ENCODE data around the gene OXA1L. TPM values are rescaled to one million over a fixed set of nuclear protein-coding genes. Genes with fewer than 3 reads are reported as not detected.

The OXA1L gene
- total RNA-seq, 4 donors from 2014 or later, result 63.5 to 74.9 (median 71.3) TPM

GRCh38 chr14:22808388-22809209 is 42.1 kb downstream of the OXA1L start:
- Histone ChIP-seq H3K36me3 (no peaks in the 10 kb centered on the region), H3K27me3 (no peaks in the 10 kb centered on the region), H3K4me3 (no peak overlapping the region), H3K27ac (replicated peaks in 1 of 4) (no peak overlapping the region), H3K4me1 (no peaks in the 10 kb centered on the region), H3K9me3 (no peaks in the 10 kb centered on the region)
- no peak for DNase-seq (ENCODE audit: extremely low spot score)
- intact Hi-C loops (cut with DNase I), result no loop called here
- WGBS, result 82% methylated on average over 5 of the region's 5 CpGs
- no peak for TF ChIP-seq EP300 (IDR thresholded peaks at IDR 0.05)
- no peak for TF ChIP-seq CTCF (IDR thresholded peaks at IDR 0.05)
- TF ChIP-seq POLR2A (IDR thresholded peaks at IDR 0.05; ENCODE audit: low read depth), result no peak
- TF ChIP-seq POLR2AphosphoS5 (IDR thresholded peaks at IDR 0.05), result no peak

- Histone ChIP-seq H3K27me3 (no peaks in the 10 kb centered on the region), H3K36me3 (no peaks in the 10 kb centered on the region), H3K4me1 (no peaks in the 10 kb centered on the region), H3K9me3 (no peaks in the 10 kb centered on the region), H3K4me3 (no peak overlapping the region), H3K27ac (replicated peaks in 1 of 4) (no peak overlapping the region)
- no peak for DNase-seq (ENCODE audit: extremely low spot score)
- 37% methylated on average over 2 of the region's 2 CpGs for WGBS
- TF ChIP-seq CTCF (IDR thresholded peaks at IDR 0.05), result no peak
- TF ChIP-seq POLR2AphosphoS5 (IDR thresholded peaks at IDR 0.05), result no peak
- no peak for TF ChIP-seq POLR2A (IDR thresholded peaks at IDR 0.05; ENCODE audit: low read depth)
- no peak for TF ChIP-seq EP300 (IDR thresholded peaks at IDR 0.05)
- intact Hi-C loops (cut with DNase I), result loop anchor here (10.0 kb wide), 1 partner anchor 157 kb away; no protein-coding TSS in a partner anchor
Measured at GRCh38 chr14:22811722-22812121, 45.2 kb downstream of the OXA1L start.

GRCh38 chr14:22812744-22813143 is 46.3 kb downstream of the OXA1L start:
- TF ChIP-seq POLR2AphosphoS5 (IDR thresholded peaks at IDR 0.05) (no peak), EP300 (IDR thresholded peaks at IDR 0.05) (no peak), CTCF (IDR thresholded peaks at IDR 0.05) (no peak), POLR2A (IDR thresholded peaks at IDR 0.05; ENCODE audit: low read depth) (no peak)
- DNase-seq (ENCODE audit: extremely low spot score), result no peak
- intact Hi-C loops (cut with DNase I), result loop anchor here (10.0 kb wide), 1 partner anchor 158 kb away; no protein-coding TSS in a partner anchor
- H3K9me3 ChIP-seq, result no peaks in the 10 kb centered on the region
- no peak overlapping the region for H3K4me3 ChIP-seq
- peaks cover 0 to under 1% (median 0%) of the 10 kb centered on the region in 4 donors for H3K4me1 ChIP-seq
- H3K27me3 ChIP-seq, result no peaks in the 10 kb centered on the region
- 77% methylated on average over 3 of the region's 4 CpGs for WGBS
- H3K27ac ChIP-seq (replicated peaks in 1 of 4), result no peak overlapping the region
- no peaks in the 10 kb centered on the region for H3K36me3 ChIP-seq

- Histone ChIP-seq H3K36me3 (no peaks in the 10 kb centered on the region), H3K27ac (replicated peaks in 1 of 4) (no peak overlapping the region), H3K4me3 (no peak overlapping the region), H3K4me1 (peaks cover 0 to 5% (median 0%) of the 10 kb centered on the region in 4 donors), H3K27me3 (no peaks in the 10 kb centered on the region), H3K9me3 (no peaks in the 10 kb centered on the region)
- no peak for TF ChIP-seq EP300 (IDR thresholded peaks at IDR 0.05)
- no peak for TF ChIP-seq CTCF (IDR thresholded peaks at IDR 0.05)
- no peak for TF ChIP-seq POLR2A (IDR thresholded peaks at IDR 0.05; ENCODE audit: low read depth)
- TF ChIP-seq POLR2AphosphoS5 (IDR thresholded peaks at IDR 0.05), result no peak
- no peak for DNase-seq (ENCODE audit: extremely low spot score)
- WGBS, result 71% methylated on average over 6 of the region's 9 CpGs
- intact Hi-C loops (cut with DNase I), result loop anchor here (10.0 kb wide), 1 partner anchor 158 kb away; no protein-coding TSS in a partner anchor
Measured at GRCh38 chr14:22813145-22813544, 46.7 kb downstream of the OXA1L start.
